ENCODE measurements around the gene USP54. TPM values are rescaled to one million over a fixed set of nuclear protein-coding genes. Genes with fewer than 3 reads are reported as not detected.

The USP54 gene
- total and polyA plus RNA-seq, 9 of the 15 experiments (the other 6 are each of a cell fraction or from before 2014, with no cell fraction given): 3.8 to 40.1 (median 16.9) TPM

GRCh38 chr10:73590881-73591799, at the start of gene USP54 (continued):
- peak; percentile 9 for TF ChIP-seq E2F8 (IDR thresholded peaks at IDR 0.05; ENCODE audit: low read depth, partially characterized antibody)
- TF ChIP-seq MEIS2 (IDR thresholded peaks at IDR 0.05; ENCODE audit: partially characterized antibody): peak; percentile 19
- TF ChIP-seq CUX1 (CRISPR knock-in tag; IDR thresholded peaks at IDR 0.05): 0 out of 2 replicates have a peak, but pooled peaks have one; percentile 22
- TF ChIP-seq ZNF79 (CRISPR knock-in tag; IDR thresholded peaks at IDR 0.05; ENCODE audit: low read depth): no peak
- TF ChIP-seq NR2C2 (CRISPR knock-in tag; IDR thresholded peaks at IDR 0.05): no peak
- peak; percentile 46; the same call in 1 of the 2 replicates for TF ChIP-seq NR2C2 (tag; IDR thresholded peaks at IDR 0.05)
- no peak for TF ChIP-seq PYGO2 (tag; IDR thresholded peaks at IDR 0.05)
- TF ChIP-seq ZEB2 (IDR thresholded peaks at IDR 0.05): peak; percentile 50

Measured in K562 (cell line).